A549 (cell line): ENCODE results near the gene CEP76. TPM values are rescaled to one million over a fixed set of nuclear protein-coding genes. Genes with fewer than 3 reads are reported as not detected.

Experiments used
- ATAC-seq, 2 experiments: fragments of 200-7000 bp in 1 of 2; fragments of >200 bp in 1 of 2; cut with Nextera tagmentation in 1 of 2; cut with Tn5 transposase in 1 of 2; 3 replicates each; pipeline versions ENCODE4 v1.8.0 to v1.9.1; 2018 to 2020; ENCODE audit warnings: mild to moderate bottlenecking in 1 of 2, moderate library complexity in 1 of 2
- CTCF ChIA-PET: fragments of 300-600 bp; sonication (Branson Sonifier 250); formaldehyde crosslinking; extraction: SDS; loops from one replicate; lab custom pipeline; 2021; ENCODE audit warnings: antibody characterized with exemption, inconsistent platforms; lab: Yijun Ruan, JAX
- POLR2A ChIA-PET: fragments of 350-600 bp; formaldehyde crosslinking; extraction: SDS; loops from one replicate; lab custom pipeline; 2021; ENCODE audit warnings: antibody characterized with exemption, inconsistent platforms; lab: Yijun Ruan, JAX
- DNase-seq, 2 experiments: peaks; one replicate each; pipeline versions ENCODE4 v3.0.0 to v3.0.0-alpha.2; 2011 to 2016; ENCODE audit warnings: low read depth in 1 of 2, low spot score in 1 of 2
- FAIRE-seq: peaks from 2 replicates; lab custom pipeline; 2011; peaks lifted over from hg19 to GRCh38; lab: Jason Lieb, UNC
- H3K27ac ChIP-seq, 2 experiments: fragments of >200 bp; sonication (Bioruptor Twin); formaldehyde crosslinking; 3 replicates each; pipeline ENCODE4 v1.5.1; 2016 to 2017
- H3K4me1 ChIP-seq: fragments of >200 bp; sonication (Bioruptor Twin); formaldehyde crosslinking; 3 replicates; pipeline ENCODE4 v1.6.1; 2016
- H3K4me2 ChIP-seq: fragments of >200 bp; sonication (Bioruptor Twin); formaldehyde crosslinking; 3 replicates; pipeline ENCODE4 v1.6.1; 2016
- H3K4me3 ChIP-seq: fragments of >200 bp; sonication (Bioruptor Twin); formaldehyde crosslinking; 3 replicates; pipeline ENCODE4 v1.5.1; 2016
- H3K9me3 ChIP-seq: fragments of >200 bp; sonication (Bioruptor Twin); formaldehyde crosslinking; 3 replicates; pipeline ENCODE4 v1.6.1; 2016
- CTCF ChIP-seq: fragments of >200 bp; sonication (Bioruptor Twin); formaldehyde crosslinking; IDR thresholded peaks from 3 replicates; pipeline ENCODE4 v1.5.1; 2016
- E2F6 ChIP-seq: IDR thresholded peaks from 2 replicates; pipeline ENCODE4 v1.6.1; 2012; ENCODE audit warnings: low read depth, borderline replicate concordance
- EHF ChIP-seq: fragments of 250-450 bp; sonication (Bioruptor Pico); IDR thresholded peaks from 2 replicates; pipeline ENCODE4 v1.5.0; 2020; ENCODE audit warnings: mild to moderate bottlenecking
- ELK1 ChIP-seq: fragments of 150-350 bp; IDR thresholded peaks from 2 replicates; pipeline ENCODE4 v1.6.1; 2014; ENCODE audit warnings: low read depth, mild to moderate bottlenecking, low read length
- EP300 ChIP-seq, 2 experiments: fragments of >200 bp; sonication (Bioruptor Twin); formaldehyde crosslinking; IDR thresholded peaks; 2 replicates in 1 of 2; 3 replicates in 1 of 2; pipeline ENCODE4 v1.6.1; 2016 to 2017
- FOXS1 ChIP-seq: fragments of 250-450 bp; sonication (Bioruptor Pico); IDR thresholded peaks from 2 replicates; pipeline ENCODE4 v1.5.0; 2020; ENCODE audit warnings: mild to moderate bottlenecking, moderate library complexity
- GATA3 ChIP-seq: IDR thresholded peaks from 2 replicates; pipeline ENCODE4 v1.6.1; 2012; ENCODE audit warnings: borderline replicate concordance
- HDAC2 ChIP-seq: fragments of 200-600 bp; sonication (generic); IDR thresholded peaks from 2 replicates; pipeline ENCODE4 v1.6.1; 2016
- HOXA7 ChIP-seq: fragments of 250-450 bp; sonication (Bioruptor Pico); IDR thresholded peaks from 2 replicates; pipeline ENCODE4 v1.5.0; 2020; ENCODE audit warnings: mild to moderate bottlenecking, moderate library complexity
- HOXB13 ChIP-seq: fragments of 250-450 bp; sonication (Bioruptor Pico); IDR thresholded peaks from 2 replicates; pipeline ENCODE4 v1.5.0; 2020; ENCODE audit warnings: low read depth, mild to moderate bottlenecking, moderate library complexity
- JUNB ChIP-seq: fragments of >200 bp; sonication (Bioruptor Twin); formaldehyde crosslinking; IDR thresholded peaks from 2 replicates; pipeline ENCODE4 v1.6.1; 2016
- KDM5A ChIP-seq: fragments of 200-600 bp; sonication (generic); IDR thresholded peaks from 2 replicates; pipeline ENCODE4 v1.6.1; 2016; ENCODE audit warnings: antibody characterized with exemption, mild to moderate bottlenecking
- MAFK ChIP-seq: fragments of 450-650 bp; IDR thresholded peaks from 2 replicates; pipeline ENCODE4 v1.6.1; 2014; ENCODE audit not compliant: partially characterized antibody
- MAX ChIP-seq: IDR thresholded peaks from 2 replicates; pipeline ENCODE4 v1.6.1; 2012
- NR3C1 ChIP-seq: fragments of >200 bp; sonication (Bioruptor Twin); formaldehyde crosslinking; IDR thresholded peaks from 3 replicates; pipeline ENCODE4 v1.6.1; 2017
- PBX3 ChIP-seq: IDR thresholded peaks from 2 replicates; pipeline ENCODE4 v1.6.1; 2012
- RCOR1 ChIP-seq: fragments of 150-350 bp; IDR thresholded peaks from 2 replicates; pipeline ENCODE4 v1.6.1; 2014; ENCODE audit warnings: antibody characterized with exemption, low read length, low read depth
- REST ChIP-seq: fragments of 200-600 bp; sonication (generic); IDR thresholded peaks from 2 replicates; pipeline ENCODE4 v1.6.1; 2016; ENCODE audit warnings: antibody characterized with exemption, mild to moderate bottlenecking, moderate library complexity
- RNF2 ChIP-seq: fragments of 200-600 bp; sonication (generic); IDR thresholded peaks from 2 replicates; pipeline ENCODE4 v1.6.1; 2016; ENCODE audit warnings: low read depth, mild to moderate bottlenecking, antibody characterized with exemption, moderate library complexity, borderline replicate concordance
- SMC3 ChIP-seq: fragments of >200 bp; sonication (Bioruptor Twin); formaldehyde crosslinking; IDR thresholded peaks from 3 replicates; pipeline ENCODE4 v1.6.1; 2018; ENCODE audit warnings: inconsistent platforms
- SREBF2 ChIP-seq: fragments of 450-650 bp; IDR thresholded peaks from 2 replicates; pipeline ENCODE4 v1.6.1; 2014; ENCODE audit warnings: mild to moderate bottlenecking, moderate library complexity
- ZNF302 ChIP-seq: fragments of 250-450 bp; sonication (Bioruptor Pico); IDR thresholded peaks from 2 replicates; pipeline ENCODE4 v1.9.0; 2021; ENCODE audit warnings: inconsistent platforms, mild to moderate bottlenecking, moderate library complexity
- ZSCAN20 ChIP-seq: fragments of 250-450 bp; sonication (Bioruptor Pico); IDR thresholded peaks from 2 replicates; pipeline ENCODE4 v1.8.0; 2022; ENCODE audit warnings: mild to moderate bottlenecking, moderate library complexity
- WGBS: methylation state at CpG from one replicate; pipeline ENCODE4 v1.1.6; 2017; ENCODE audit errors: missing lambda C conversion rate; 5-methylcytosine and 5-hydroxymethylcytosine counted together
- polyA plus RNA-seq, 4 experiments: library from polyadenylated mRNA; depleted of rRNA in 3 of 4; stranded (reverse); fragments of >200 nt; fragmentation: RNase III in 1 of 4; extraction: RNeasy Plus Mini Kit Qiagen cat#74134 plus additional on column Dnase treatment in 1 of 4; gene quantifications; 2 replicates in 3 of 4; 3 replicates in 1 of 4; pipeline ENCODE4 v1.2.3, GENCODE V29; 2011 to 2017

The CEP76 gene
- polyA plus RNA-seq, 2 of the 4 experiments (the other 2 are of a cell fraction) = 7.8 to 13.1 TPM

GRCh38 chr18:12652861-12653401, 49.6 kb downstream of the CEP76 start:
- CTCF ChIA-PET = interaction anchor here (1.0 kb wide), 1 partner anchor 261 kb away, joined by 3 read pairs; no protein-coding TSS in a partner anchor
- ATAC-seq (peak in 1 of 2 experiments; percentile 18; a peak in 1 of 6 replicates), FAIRE-seq (no peak), DNase-seq (no peak)
- H3K9me3 ChIP-seq = no peaks in the 10 kb centered on the region
- H3K27ac ChIP-seq = peak overlapping the region in 1 of 2 experiments; percentile 45; a peak in 1 of 6 replicates
- WGBS = 41% methylated on average over 3 of the region's 3 CpGs
- no peak overlapping the region for H3K4me3 ChIP-seq
- peak overlapping the region; percentile 62 for H3K4me2 ChIP-seq
- no peak for TF ChIP-seq RCOR1
- no peak for TF ChIP-seq EP300 (IDR thresholded peaks at IDR 0.05)
- TF ChIP-seq ZSCAN20 = no peak
- TF ChIP-seq NR3C1 = no peak
- TF ChIP-seq CTCF = no peak
- POLR2A ChIA-PET = no interaction called here
- peaks cover 26% of the 10 kb centered on the region for H3K4me1 ChIP-seq

GRCh38 chr18:12651651-12652050, 50.9 kb downstream of the CEP76 start:
- no peak for FAIRE-seq
- no peak overlapping the region for H3K4me2 ChIP-seq
- no peak for TF ChIP-seq ELK1
- TF ChIP-seq E2F6 = no peak
- no peak for TF ChIP-seq MAX
- no peak for TF ChIP-seq EHF (CRISPR knock-in tag)
- TF ChIP-seq RNF2 = no peak
- TF ChIP-seq JUNB = no peak
- no peak for TF ChIP-seq REST
- TF ChIP-seq KDM5A = no peak
- no peak for TF ChIP-seq HOXA7 (CRISPR knock-in tag)
- no peak for TF ChIP-seq SMC3
- no peak for TF ChIP-seq FOXS1 (CRISPR knock-in tag)
- no peak for TF ChIP-seq MAFK
- no peak for TF ChIP-seq HDAC2
- TF ChIP-seq HOXB13 (CRISPR knock-in tag) = no peak
- TF ChIP-seq ZNF302 (CRISPR knock-in tag) = no peak
- TF ChIP-seq GATA3 = no peak
- no peak for TF ChIP-seq PBX3
- no peak for TF ChIP-seq SREBF2
- H3K4me1 ChIP-seq = peaks cover 26% of the 10 kb centered on the region
- H3K9me3 ChIP-seq = no peaks in the 10 kb centered on the region
- CTCF ChIA-PET = no interaction called here
- no peak overlapping the region for H3K27ac ChIP-seq
- 84% methylated on average over 4 of the region's 4 CpGs for WGBS
- no peak for DNase-seq
- ATAC-seq = no peak
- POLR2A ChIA-PET = no interaction called here
- H3K4me3 ChIP-seq = no peak overlapping the region
